H9 (cell line): ENCODE results near the gene EYA4. TPM values are rescaled to one million over a fixed set of nuclear protein-coding genes. Genes with fewer than 3 reads are reported as not detected.

Experiments used
- DNase-seq: peaks from one replicate; pipeline ENCODE4 v3.0.0-alpha.2; 2017
- H2AFZ ChIP-seq: one replicate; pipeline ENCODE4 v1.6.1; 2013; ENCODE audit warnings: mild to moderate bottlenecking, low read length, control low read depth, moderate library complexity
- H2AK5ac ChIP-seq: 2 replicates; pipeline ENCODE4 v1.6.1; 2013; ENCODE audit warnings: low read length, control low read depth, mixed read lengths; ENCODE audit not compliant: insufficient read length
- H2BK120ac ChIP-seq: one replicate; pipeline ENCODE4 v1.6.1; 2013; ENCODE audit warnings: low read depth, mild to moderate bottlenecking, low read length, control low read depth, inconsistent platforms; ENCODE audit not compliant: poor library complexity, severe bottlenecking
- H2BK12ac ChIP-seq: 2 replicates; pipeline ENCODE4 v1.6.1; 2013; ENCODE audit warnings: low read length, control low read depth, mixed read lengths, low read depth; ENCODE audit not compliant: insufficient read length
- H2BK15ac ChIP-seq: 2 replicates; pipeline ENCODE4 v1.6.1; 2013; ENCODE audit warnings: low read depth, low read length, control low read depth
- H2BK20ac ChIP-seq: one replicate; pipeline ENCODE4 v1.6.1; 2013; ENCODE audit warnings: low read depth, mild to moderate bottlenecking, low read length, control low read depth, inconsistent platforms; ENCODE audit not compliant: poor library complexity, severe bottlenecking
- H2BK5ac ChIP-seq: 2 replicates; pipeline ENCODE4 v1.6.1; 2013; ENCODE audit warnings: low read length, control low read depth, mixed read lengths; ENCODE audit not compliant: insufficient read length
- H3K14ac ChIP-seq: 2 replicates; pipeline ENCODE4 v1.6.1; 2013; ENCODE audit warnings: low read length, control low read depth; ENCODE audit not compliant: insufficient read depth
- H3K18ac ChIP-seq: 2 replicates; pipeline ENCODE4 v1.6.1; 2013; ENCODE audit warnings: low read depth, mild to moderate bottlenecking, mixed read lengths, low read length, control low read depth; ENCODE audit not compliant: insufficient read length
- H3K23ac ChIP-seq: 2 replicates; pipeline ENCODE4 v1.6.1; 2013; ENCODE audit warnings: low read length, control low read depth, mixed read lengths, low read depth; ENCODE audit not compliant: insufficient read length
- H3K23me2 ChIP-seq: 2 replicates; pipeline ENCODE4 v1.6.1; 2013; ENCODE audit warnings: low read depth, mild to moderate bottlenecking, mixed read lengths, low read length, control low read depth; ENCODE audit not compliant: insufficient read length, poor library complexity, severe bottlenecking
- H3K27ac ChIP-seq: 2 replicates; pipeline ENCODE4 v1.5.1; 2013; ENCODE audit warnings: low read length, control low read depth, mixed read lengths, low read depth; ENCODE audit not compliant: insufficient read length
- H3K27me3 ChIP-seq: 2 replicates; pipeline ENCODE4 v1.6.1; 2013; ENCODE audit warnings: low read length, control low read depth, inconsistent platforms; ENCODE audit not compliant: insufficient read depth
- H3K4ac ChIP-seq: 2 replicates; pipeline ENCODE4 v1.6.1; 2013; ENCODE audit warnings: low read depth, mild to moderate bottlenecking, control low read depth, inconsistent platforms, low read length, moderate library complexity
- H3K4me1 ChIP-seq: 2 replicates; pipeline ENCODE4 v1.6.1; 2013; ENCODE audit warnings: low read length, control low read depth, inconsistent platforms; ENCODE audit not compliant: insufficient read depth
- H3K4me2 ChIP-seq: 2 replicates; pipeline ENCODE4 v1.6.1; 2013; ENCODE audit warnings: low read length, control low read depth, mixed read lengths; ENCODE audit not compliant: insufficient read length, insufficient read depth
- H3K56ac ChIP-seq: 2 replicates; pipeline ENCODE4 v1.6.1; 2013; ENCODE audit warnings: low read depth, mild to moderate bottlenecking, mixed read lengths, low read length, control low read depth; ENCODE audit not compliant: insufficient read length
- H3K79me1 ChIP-seq: 2 replicates; pipeline ENCODE4 v1.6.1; 2013; ENCODE audit warnings: low read depth, mild to moderate bottlenecking, moderate library complexity, low read length, control low read depth, inconsistent platforms; ENCODE audit not compliant: insufficient read depth, poor library complexity, severe bottlenecking
- H3K79me2 ChIP-seq: 2 replicates; pipeline ENCODE4 v1.6.1; 2013; ENCODE audit warnings: low read length, control low read depth, inconsistent platforms; ENCODE audit not compliant: insufficient read depth
- H3K9ac ChIP-seq: 2 replicates; pipeline ENCODE4 v1.6.1; 2013; ENCODE audit warnings: low read length, control low read depth, mixed read lengths; ENCODE audit not compliant: insufficient read length; ENCODE audit errors: extremely low read depth
- H3K9me3 ChIP-seq: one replicate; pipeline ENCODE4 v1.6.1; 2013; ENCODE audit warnings: low read depth, low read length, inconsistent platforms; ENCODE audit not compliant: control insufficient read depth
- H3T11ph ChIP-seq: one replicate; pipeline ENCODE4 v1.6.1; 2013; ENCODE audit warnings: mild to moderate bottlenecking, low read length, control low read depth, inconsistent platforms
- H4K20me1 ChIP-seq: one replicate; pipeline ENCODE4 v1.6.1; 2013; ENCODE audit not compliant: control insufficient read depth, insufficient read length, insufficient read depth
- H4K5ac ChIP-seq: 2 replicates; pipeline ENCODE4 v1.6.1; 2013; ENCODE audit warnings: low read depth, mild to moderate bottlenecking, mixed read lengths, low read length, control low read depth; ENCODE audit not compliant: insufficient read length
- H4K8ac ChIP-seq: replicated peaks from 2 replicates; pipeline ENCODE4 v1.6.1; 2013; ENCODE audit warnings: low read length, control low read depth, mixed read lengths, low read depth; ENCODE audit not compliant: insufficient read length
- H4K91ac ChIP-seq: 2 replicates; pipeline ENCODE4 v1.6.1; 2013; ENCODE audit warnings: low read depth, mild to moderate bottlenecking, moderate library complexity, mixed read lengths, low read length, control low read depth; ENCODE audit not compliant: insufficient read length
- H3K27ac Mint-ChIP-seq, 3 experiments: 2 replicates in 2 of 3; 3 replicates in 1 of 3; pipeline ENCODE4 v1.8.0; 2020 to 2021; ENCODE audit warnings: mixed read lengths in 3 of 3, mild to moderate bottlenecking in 1 of 3, moderate library complexity in 1 of 3
- H3K27me3 Mint-ChIP-seq: 2 replicates; pipeline ENCODE4 v1.8.0; 2021; ENCODE audit warnings: low read depth, mild to moderate bottlenecking, moderate library complexity, mixed read lengths
- H3K36me3 Mint-ChIP-seq, 3 experiments: 2 replicates in 2 of 3; 3 replicates in 1 of 3; pipeline ENCODE4 v1.8.0; 2020 to 2021; ENCODE audit warnings: low read depth in 3 of 3, mixed read lengths in 3 of 3; ENCODE audit not compliant: insufficient read depth in 1 of 3
- H3K4me1 Mint-ChIP-seq, 2 experiments: 2 replicates each; pipeline ENCODE4 v1.8.0; 2020; ENCODE audit warnings: mixed read lengths in 2 of 2
- H3K4me3 Mint-ChIP-seq, 2 experiments: 2 replicates in 1 of 2; 3 replicates in 1 of 2; pipeline ENCODE4 v1.8.0; 2020 to 2021; ENCODE audit warnings: mild to moderate bottlenecking in 2 of 2, mixed read lengths in 2 of 2, moderate library complexity in 1 of 2
- H3K9me3 Mint-ChIP-seq, 2 experiments: 2 replicates in 1 of 2; 3 replicates in 1 of 2; pipeline ENCODE4 v1.8.0; 2020; ENCODE audit warnings: mild to moderate bottlenecking in 2 of 2, mixed read lengths in 2 of 2, moderate library complexity in 1 of 2
- WGBS: extraction: QIAGEN DNeasy Blood & Tissue Kit; methylation state at CpG from one replicate; pipeline ENCODE4 v1.1.7; 2013; ENCODE audit warnings: missing lambda C conversion rate, low lambda C conversion rate, mixed read lengths; ENCODE audit not compliant: insufficient read length; ENCODE audit errors: extremely low coverage; 5-methylcytosine and 5-hydroxymethylcytosine counted together
- total RNA-seq: library from RNA; stranded (reverse); gene quantifications from 2 replicates; pipeline ENCODE4 v1.2.1, GENCODE V29; 2021
- TF ChIP-seq, protein P1 (sequence below): fragments of 200-600 bp; sonication (generic); conservative IDR thresholded peaks from 3 replicates; pipeline ENCODE4 v1.8.0; 2021; ENCODE audit warnings: antibody characterized with exemption, mild to moderate bottlenecking

Gene EYA4
- total RNA-seq, 1 experiment from 2014 or later, result 0.26 TPM

DNA sequence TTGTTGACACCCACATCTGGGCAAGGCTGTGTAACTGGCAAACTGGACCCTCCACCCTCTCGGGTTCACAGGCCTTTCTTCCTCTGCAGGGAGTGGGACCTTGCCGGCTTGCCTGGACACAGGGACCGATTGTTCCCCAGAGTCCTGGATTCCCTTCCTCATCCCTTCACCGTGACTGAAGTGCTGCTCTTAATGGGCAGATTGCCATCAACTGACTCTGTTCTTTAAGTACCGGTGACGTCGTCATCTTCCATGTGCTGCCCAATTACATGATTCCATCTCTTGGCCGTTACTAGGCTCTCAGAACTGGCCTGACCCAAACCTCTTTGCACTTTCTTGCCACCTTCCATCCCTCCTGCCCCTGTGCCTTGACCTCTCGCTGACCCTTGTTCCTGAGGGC lies 85.4 kb downstream of the EYA4 start:
- TF ChIP-seq, protein P1, sequence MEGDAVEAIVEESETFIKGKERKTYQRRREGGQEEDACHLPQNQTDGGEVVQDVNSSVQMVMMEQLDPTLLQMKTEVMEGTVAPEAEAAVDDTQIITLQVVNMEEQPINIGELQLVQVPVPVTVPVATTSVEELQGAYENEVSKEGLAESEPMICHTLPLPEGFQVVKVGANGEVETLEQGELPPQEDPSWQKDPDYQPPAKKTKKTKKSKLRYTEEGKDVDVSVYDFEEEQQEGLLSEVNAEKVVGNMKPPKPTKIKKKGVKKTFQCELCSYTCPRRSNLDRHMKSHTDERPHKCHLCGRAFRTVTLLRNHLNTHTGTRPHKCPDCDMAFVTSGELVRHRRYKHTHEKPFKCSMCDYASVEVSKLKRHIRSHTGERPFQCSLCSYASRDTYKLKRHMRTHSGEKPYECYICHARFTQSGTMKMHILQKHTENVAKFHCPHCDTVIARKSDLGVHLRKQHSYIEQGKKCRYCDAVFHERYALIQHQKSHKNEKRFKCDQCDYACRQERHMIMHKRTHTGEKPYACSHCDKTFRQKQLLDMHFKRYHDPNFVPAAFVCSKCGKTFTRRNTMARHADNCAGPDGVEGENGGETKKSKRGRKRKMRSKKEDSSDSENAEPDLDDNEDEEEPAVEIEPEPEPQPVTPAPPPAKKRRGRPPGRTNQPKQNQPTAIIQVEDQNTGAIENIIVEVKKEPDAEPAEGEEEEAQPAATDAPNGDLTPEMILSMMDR, result no peak
- Histone ChIP-seq H3K23me2 (no peaks in the 10 kb centered on the region), H2AFZ (no peak overlapping the region), H3K79me1 (no peaks in the 10 kb centered on the region), H2BK12ac (no peak overlapping the region), H2BK20ac (no peak overlapping the region), H3K4ac (no peak overlapping the region), H3K9me3 (no peaks in the 10 kb centered on the region), H3K56ac (no peak overlapping the region), H4K91ac (no peak overlapping the region), H3K4me2 (no peak overlapping the region), H2BK120ac (no peak overlapping the region), H3T11ph (no peak overlapping the region), H2BK5ac (no peak overlapping the region), H4K20me1 (no peaks in the 10 kb centered on the region), H3K9ac (no peak overlapping the region), H2BK15ac (no peak overlapping the region), H3K27ac (no peak overlapping the region), H4K8ac (no peak overlapping the region), H4K5ac (no peak overlapping the region), H3K14ac (no peak overlapping the region), H3K4me1 (no peaks in the 10 kb centered on the region), H3K18ac (no peak overlapping the region), H3K27me3 (no peaks in the 10 kb centered on the region), H3K79me2 (no peaks in the 10 kb centered on the region), H2AK5ac (no peak overlapping the region), H3K23ac (no peak overlapping the region)
- no peak for DNase-seq
- Mint-ChIP-seq H3K9me3 (no peaks in the 10 kb centered on the region), H3K27ac (no peak overlapping the region), H3K4me3 (no peak overlapping the region), H3K27me3 (no peaks in the 10 kb centered on the region), H3K36me3 (no peaks in the 10 kb centered on the region), H3K4me1 (no peaks in the 10 kb centered on the region)
- no CpG with 5 or more reads among the region's 9 CpGs for WGBS
